Hepatocyte (in vitro differentiated cells): Measurements from ENCODE around the gene FER1L5.

Experiments used
- EZH2 ChIP-seq: fragments of 200-600 bp; sonication (generic); IDR thresholded peaks from 2 replicates; pipeline ENCODE4 v1.6.1; 2016; ENCODE audit warnings: antibody characterized with exemption, mild to moderate bottlenecking, borderline replicate concordance
- TF ChIP-seq, protein P1 (sequence below): fragments of 200-600 bp; sonication (generic); IDR thresholded peaks from 2 replicates; pipeline ENCODE4 v1.5.1; 2016; ENCODE audit warnings: antibody characterized with exemption, mild to moderate bottlenecking; ENCODE audit not compliant: poor library complexity

DNA sequence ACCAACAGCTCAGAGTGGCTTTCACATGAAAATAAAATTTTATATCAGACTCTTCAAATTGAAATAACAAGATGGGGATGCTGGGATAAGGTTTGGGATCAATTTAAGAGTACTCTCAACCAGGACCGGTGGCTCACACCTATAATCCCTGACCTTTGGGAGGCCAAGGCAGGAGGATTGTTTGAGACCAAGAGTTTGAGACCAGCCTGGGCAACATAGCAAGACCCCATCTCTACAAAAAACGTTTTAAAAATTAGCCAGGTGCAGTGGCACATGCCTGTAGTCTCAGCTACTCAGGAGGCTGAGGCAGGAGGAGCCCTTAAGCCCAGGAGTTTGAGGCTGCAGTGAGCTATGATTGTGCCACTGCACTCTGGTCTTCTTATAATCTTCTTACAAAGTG lies 94.7 kb downstream of the FER1L5 start:
- TF ChIP-seq, protein P1, sequence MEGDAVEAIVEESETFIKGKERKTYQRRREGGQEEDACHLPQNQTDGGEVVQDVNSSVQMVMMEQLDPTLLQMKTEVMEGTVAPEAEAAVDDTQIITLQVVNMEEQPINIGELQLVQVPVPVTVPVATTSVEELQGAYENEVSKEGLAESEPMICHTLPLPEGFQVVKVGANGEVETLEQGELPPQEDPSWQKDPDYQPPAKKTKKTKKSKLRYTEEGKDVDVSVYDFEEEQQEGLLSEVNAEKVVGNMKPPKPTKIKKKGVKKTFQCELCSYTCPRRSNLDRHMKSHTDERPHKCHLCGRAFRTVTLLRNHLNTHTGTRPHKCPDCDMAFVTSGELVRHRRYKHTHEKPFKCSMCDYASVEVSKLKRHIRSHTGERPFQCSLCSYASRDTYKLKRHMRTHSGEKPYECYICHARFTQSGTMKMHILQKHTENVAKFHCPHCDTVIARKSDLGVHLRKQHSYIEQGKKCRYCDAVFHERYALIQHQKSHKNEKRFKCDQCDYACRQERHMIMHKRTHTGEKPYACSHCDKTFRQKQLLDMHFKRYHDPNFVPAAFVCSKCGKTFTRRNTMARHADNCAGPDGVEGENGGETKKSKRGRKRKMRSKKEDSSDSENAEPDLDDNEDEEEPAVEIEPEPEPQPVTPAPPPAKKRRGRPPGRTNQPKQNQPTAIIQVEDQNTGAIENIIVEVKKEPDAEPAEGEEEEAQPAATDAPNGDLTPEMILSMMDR: no peak
- TF ChIP-seq EZH2: no peak
